Measurements from ENCODE around the gene PLCB1. TPM values are rescaled to one million over a fixed set of nuclear protein-coding genes. Genes with fewer than 3 reads are reported as not detected.

The PLCB1 gene
- total RNA-seq, 4 donors from 2014 or later: 7.2 to 28.1 (median 9.6) TPM

GRCh38 chr20:8265588-8265987 is 133.5 kb downstream of the PLCB1 start:
- Histone ChIP-seq H3K4me1 (no peaks in the 10 kb centered on the region), H3K9me3 (no peaks in the 10 kb centered on the region), H3K27me3 (no peaks in the 10 kb centered on the region), H3K36me3 (no peaks in the 10 kb centered on the region), H3K4me3 (no peak overlapping the region), H3K27ac (no peak overlapping the region)
- no peak for DNase-seq
- no peak for TF ChIP-seq POLR2A (IDR thresholded peaks at IDR 0.05)
- no peak for TF ChIP-seq CTCF (IDR thresholded peaks at IDR 0.05)

DNA sequence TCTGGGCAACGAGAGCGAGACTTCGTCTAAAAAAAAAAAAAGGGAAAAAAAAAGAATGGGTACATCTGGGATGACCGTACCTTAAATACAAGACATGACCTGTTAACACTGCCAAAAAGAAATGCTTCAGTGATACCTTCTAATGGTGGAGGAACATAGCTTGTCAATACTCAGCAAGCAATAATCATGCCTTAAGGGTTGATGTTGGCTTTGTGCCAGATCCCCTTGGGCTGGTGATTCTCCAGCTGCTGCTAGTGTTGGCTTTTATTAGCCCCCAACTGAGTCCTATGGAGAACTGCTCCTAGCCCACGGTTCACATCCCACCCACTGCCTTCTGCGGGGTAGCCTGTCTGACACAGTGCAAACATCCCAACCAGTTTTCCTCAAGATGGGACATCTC is 134.9 kb downstream of the PLCB1 start:
- TF ChIP-seq CTCF (IDR thresholded peaks at IDR 0.05): no peak
- no peak for TF ChIP-seq POLR2A (IDR thresholded peaks at IDR 0.05)
- H3K27ac ChIP-seq: no peak overlapping the region
- H3K4me1 ChIP-seq: no peaks in the 10 kb centered on the region
- H3K4me3 ChIP-seq: no peak overlapping the region
- DNase-seq: no peak
- H3K9me3 ChIP-seq: no peaks in the 10 kb centered on the region
- H3K36me3 ChIP-seq: no peaks in the 10 kb centered on the region
- no peaks in the 10 kb centered on the region for H3K27me3 ChIP-seq

DNA sequence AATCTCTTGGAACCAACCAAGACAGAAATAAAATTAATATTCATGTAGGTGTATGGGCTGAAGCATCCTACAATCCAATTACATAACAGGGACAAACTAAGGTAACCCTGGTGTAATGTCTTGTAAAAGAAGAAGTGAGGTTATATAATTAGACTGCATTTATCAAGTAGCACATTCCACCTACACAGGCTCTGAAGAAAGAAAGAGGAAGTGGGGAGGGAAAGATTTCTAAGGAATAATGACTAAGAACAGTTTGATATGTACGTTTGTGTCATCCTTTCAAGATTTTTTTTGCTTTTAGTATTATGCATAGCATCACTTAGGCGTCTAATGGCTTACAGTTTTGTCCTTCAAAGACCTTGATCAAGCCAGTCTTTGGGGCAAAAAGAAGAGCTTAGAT is 139.7 kb downstream of the PLCB1 start:
- TF ChIP-seq CTCF (IDR thresholded peaks at IDR 0.05) (no peak), POLR2A (IDR thresholded peaks at IDR 0.05) (no peak)
- H3K4me1 ChIP-seq: no peaks in the 10 kb centered on the region
- H3K4me3 ChIP-seq: no peak overlapping the region
- H3K9me3 ChIP-seq: no peaks in the 10 kb centered on the region
- no peak overlapping the region for H3K27ac ChIP-seq
- DNase-seq: no peak
- no peaks in the 10 kb centered on the region for H3K36me3 ChIP-seq
- H3K27me3 ChIP-seq: no peaks in the 10 kb centered on the region

DNA sequence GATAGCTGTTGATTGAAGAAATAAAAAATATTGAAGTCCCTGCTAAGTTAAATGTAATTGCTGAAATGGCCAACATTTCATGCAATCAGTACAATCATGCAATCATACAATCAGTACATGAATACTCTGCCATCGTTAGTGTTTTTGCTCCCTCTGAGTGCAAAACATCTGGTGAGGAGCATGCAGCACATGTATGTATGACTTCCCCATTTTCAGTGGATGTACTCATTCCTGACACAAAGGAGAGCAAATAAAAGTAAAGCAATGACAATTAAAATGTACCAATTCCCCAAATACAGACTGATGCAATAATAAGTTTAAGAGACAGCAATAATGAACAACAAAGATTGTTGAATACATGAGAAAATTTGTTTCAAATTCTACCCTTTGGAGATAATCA is 140.7 kb downstream of the PLCB1 start:
- H3K27me3 ChIP-seq: no peaks in the 10 kb centered on the region
- no peaks in the 10 kb centered on the region for H3K4me1 ChIP-seq
- no peak overlapping the region for H3K27ac ChIP-seq
- no peak overlapping the region for H3K4me3 ChIP-seq
- TF ChIP-seq CTCF (IDR thresholded peaks at IDR 0.05) (no peak), POLR2A (IDR thresholded peaks at IDR 0.05) (no peak)
- H3K36me3 ChIP-seq: no peaks in the 10 kb centered on the region
- no peak for DNase-seq
- no peaks in the 10 kb centered on the region for H3K9me3 ChIP-seq

- no peak for DNase-seq
- no peak overlapping the region for H3K27ac ChIP-seq
- no peaks in the 10 kb centered on the region for H3K9me3 ChIP-seq
- H3K36me3 ChIP-seq: no peaks in the 10 kb centered on the region
- no peaks in the 10 kb centered on the region for H3K27me3 ChIP-seq
- TF ChIP-seq CTCF (IDR thresholded peaks at IDR 0.05) (no peak), POLR2A (IDR thresholded peaks at IDR 0.05) (no peak)
- no peak overlapping the region for H3K4me3 ChIP-seq
- H3K4me1 ChIP-seq: no peaks in the 10 kb centered on the region
These were observed 152.8 kb downstream of the PLCB1 start for GRCh38 chr20:8284902-8285301.

GRCh38 chr20:8287340-8287739 is 155.3 kb downstream of the PLCB1 start:
- no peak for TF ChIP-seq POLR2A (IDR thresholded peaks at IDR 0.05)
- Histone ChIP-seq H3K27ac (no peak overlapping the region), H3K9me3 (no peaks in the 10 kb centered on the region), H3K4me3 (no peak overlapping the region), H3K36me3 (no peaks in the 10 kb centered on the region), H3K4me1 (no peaks in the 10 kb centered on the region), H3K27me3 (no peaks in the 10 kb centered on the region)
- DNase-seq: no peak

Measured in Peyer's patch (tissue), 4 donors.